Fibroblast of pulmonary artery (primary cell): ENCODE results near the gene SPAG16.

Experiments
- DNase-seq: peaks from one replicate; pipeline ENCODE4 v3.0.0-alpha.2; 2010; ENCODE audit warnings: low read depth
- H3K4me3 ChIP-seq: replicated peaks from 2 replicates; pipeline ENCODE4 v1.5.1; 2011; ENCODE audit warnings: low read depth, mild to moderate bottlenecking, control low read depth, low read length, moderate library complexity
- CTCF ChIP-seq: IDR thresholded peaks from 2 replicates; pipeline ENCODE4 v1.5.1; 2011; ENCODE audit warnings: mild to moderate bottlenecking, control low read depth, low read length, inconsistent platforms; ENCODE audit errors: missing control alignments

Gene SPAG16

GRCh38 chr2:213524164-213524563 is 239.9 kb downstream of the SPAG16 start:
- H3K4me3 ChIP-seq = no peak overlapping the region
- TF ChIP-seq CTCF = no peak

GRCh38 chr2:213537579-213537978 is 253.3 kb downstream of the SPAG16 start:
- no peak for TF ChIP-seq CTCF
- H3K4me3 ChIP-seq = no peak overlapping the region
- DNase-seq = no peak

More at GRCh38 chr2:213524164-213524563, 239.9 kb downstream of the SPAG16 start:
- no peak for DNase-seq

DNA sequence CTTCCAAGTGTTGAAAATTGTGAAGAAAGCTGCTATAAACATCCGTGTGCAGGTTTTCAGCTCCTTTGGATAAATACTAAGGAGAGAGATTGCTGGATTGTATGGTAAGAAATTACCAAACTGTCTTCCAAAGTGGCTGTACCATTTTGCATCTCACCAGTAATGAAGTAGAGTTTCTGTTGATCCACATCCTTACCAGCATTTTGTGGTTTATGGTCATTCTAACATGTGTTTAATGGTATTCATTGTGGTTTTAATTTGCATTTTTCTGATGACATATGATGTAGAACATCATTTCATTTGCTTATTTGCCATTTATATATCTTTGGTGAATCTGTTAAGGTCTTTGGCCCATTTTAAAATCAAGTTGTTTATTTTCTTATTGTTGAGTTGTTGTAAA is 260.7 kb downstream of the SPAG16 start:
- H3K4me3 ChIP-seq = no peak overlapping the region
- TF ChIP-seq CTCF = no peak
- DNase-seq = no peak

DNA sequence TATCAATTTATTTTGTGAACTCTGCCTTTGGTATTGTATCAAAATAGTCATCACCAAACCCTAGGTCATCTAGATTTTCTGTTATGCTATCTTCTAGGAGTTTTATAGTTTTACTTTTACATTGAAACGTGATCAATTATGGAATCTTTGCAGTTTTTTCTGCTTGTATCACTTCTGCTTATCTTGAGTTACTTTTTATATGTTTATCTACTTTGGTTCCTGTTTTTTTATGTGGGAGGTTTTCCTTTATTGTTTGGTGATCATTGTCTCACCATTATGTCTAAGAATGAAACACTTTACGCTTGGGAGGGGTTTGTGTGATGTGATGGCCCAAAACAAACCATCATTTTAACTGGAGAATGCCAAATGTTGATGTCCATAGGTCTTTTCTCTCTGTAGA is 261.2 kb downstream of the SPAG16 start:
- no peak overlapping the region for H3K4me3 ChIP-seq
- TF ChIP-seq CTCF = no peak
- no peak for DNase-seq

DNA sequence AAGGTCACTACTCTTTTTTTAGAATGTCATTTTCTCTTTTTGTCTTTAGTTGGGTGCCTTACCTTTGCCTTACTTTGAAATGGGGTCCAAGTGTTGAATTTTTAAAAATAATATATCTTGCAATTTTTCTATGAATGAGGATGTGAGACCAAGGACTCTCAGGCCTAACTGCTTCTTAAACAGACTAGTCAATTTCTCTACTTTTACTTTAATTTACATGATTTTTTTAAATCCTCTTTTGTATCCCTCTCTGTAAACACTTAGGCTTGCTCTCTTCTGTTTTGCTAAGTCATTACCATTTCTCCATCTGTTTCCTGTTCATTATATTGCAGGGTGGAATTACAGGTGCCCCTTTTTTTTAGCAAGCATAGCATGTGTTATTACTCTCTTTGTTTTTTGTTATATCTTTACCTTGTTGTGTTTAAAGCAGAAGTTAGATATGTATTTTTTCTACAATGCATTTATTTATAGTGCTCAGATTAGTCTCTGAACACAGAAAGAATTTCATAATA is 261.8 kb downstream of the SPAG16 start:
- H3K4me3 ChIP-seq = no peak overlapping the region
- no peak for DNase-seq
- no peak for TF ChIP-seq CTCF

DNA sequence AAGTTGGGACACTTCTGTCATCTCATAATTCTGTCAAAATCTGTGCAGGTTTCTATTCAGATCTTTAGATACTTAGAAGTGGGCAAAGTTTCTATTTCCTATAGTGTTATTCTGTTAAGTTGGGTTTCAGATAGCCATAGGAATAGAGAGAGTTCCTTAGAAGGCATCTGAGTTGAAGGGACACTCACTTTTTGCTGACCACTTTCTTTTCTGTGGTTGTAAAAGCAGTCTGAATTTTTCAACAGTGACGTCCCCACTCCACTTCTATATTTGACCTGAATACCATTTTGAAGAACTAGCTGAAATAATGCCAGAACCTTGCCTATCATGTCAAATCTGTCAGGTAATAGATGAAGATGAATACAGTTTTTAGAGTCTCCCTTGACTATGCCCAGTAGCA is 267.3 kb downstream of the SPAG16 start:
- no peak for TF ChIP-seq CTCF
- H3K4me3 ChIP-seq = no peak overlapping the region

DNA sequence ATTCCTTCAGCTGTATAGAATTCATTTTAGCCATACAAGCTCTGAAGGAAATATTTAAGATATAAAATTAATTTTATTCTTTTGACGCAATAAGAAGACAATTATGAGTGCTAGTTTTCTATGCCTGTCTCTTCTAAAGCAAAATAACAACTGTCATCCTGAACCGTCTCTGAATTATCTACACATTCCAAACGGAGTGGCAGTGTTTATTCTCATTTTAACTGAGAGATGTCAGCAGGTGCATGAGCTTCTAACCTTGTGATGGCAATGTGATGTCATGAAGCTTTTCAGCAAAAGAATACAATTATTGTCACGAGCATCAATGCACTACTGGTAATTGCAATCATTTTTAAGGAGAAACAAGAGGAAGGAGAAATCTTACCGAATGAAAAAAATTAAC is 274.8 kb downstream of the SPAG16 start:
- DNase-seq = no peak
- TF ChIP-seq CTCF = no peak
- H3K4me3 ChIP-seq = no peak overlapping the region

More for the DNA sequence above, 267.3 kb downstream of the SPAG16 start:
- no peak for DNase-seq
